IPS-20b (cell line): Measurements from ENCODE around the gene MARCOL.
"Not testable (repeated sequence)": the region's sequence is repeated elsewhere in the genome, so short reads cannot be mapped to it uniquely, and the experiment has no call there.

Source experiments
- H3K27ac ChIP-seq: one replicate; pipeline ENCODE4 v1.5.1; 2013; ENCODE audit warnings: low read length
- H3K27me3 ChIP-seq: 2 replicates; pipeline ENCODE4 v1.6.1; 2013; ENCODE audit warnings: mild to moderate bottlenecking, low read length, inconsistent platforms; ENCODE audit not compliant: insufficient read depth
- H3K36me3 ChIP-seq: 2 replicates; pipeline ENCODE4 v1.6.1; 2013; ENCODE audit warnings: low read depth, mild to moderate bottlenecking, inconsistent platforms, low read length, moderate library complexity; ENCODE audit not compliant: insufficient read depth
- H3K4me1 ChIP-seq: 2 replicates; pipeline ENCODE4 v1.6.1; 2013; ENCODE audit warnings: mild to moderate bottlenecking, control low read depth, inconsistent platforms, low read length, moderate library complexity; ENCODE audit not compliant: insufficient read depth
- H3K4me3 ChIP-seq: 2 replicates; pipeline ENCODE4 v1.5.1; 2013; ENCODE audit warnings: mild to moderate bottlenecking, low read length, inconsistent platforms
- H3K9ac ChIP-seq: 2 replicates; pipeline ENCODE4 v1.6.1; 2013; ENCODE audit warnings: low read depth, mild to moderate bottlenecking, inconsistent platforms, low read length, moderate library complexity
- H3K9me3 ChIP-seq: 2 replicates; pipeline ENCODE4 v1.6.1; 2013; ENCODE audit warnings: mild to moderate bottlenecking, low read depth, low read length, inconsistent platforms; ENCODE audit not compliant: insufficient read depth

MARCOL gene

DNA sequence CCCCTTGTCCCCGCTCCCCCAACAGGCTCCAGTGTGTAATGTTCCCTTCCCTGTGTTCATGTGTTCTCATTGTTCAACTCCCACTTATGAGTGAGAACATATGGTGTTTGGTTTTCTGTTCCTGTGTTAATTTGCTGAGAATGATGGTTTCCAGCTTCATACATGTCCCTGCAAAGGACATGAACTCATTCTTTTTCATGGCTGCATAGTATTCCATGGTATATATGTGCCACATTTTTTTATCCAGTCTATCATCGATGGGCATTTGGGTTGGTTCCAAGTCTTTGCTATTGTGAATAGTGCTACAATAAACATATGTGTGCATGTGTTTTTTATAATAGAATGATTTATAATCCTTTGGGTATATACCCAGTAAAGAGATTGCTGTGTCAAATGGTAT is 36.8 kb downstream of the MARCOL start:
- not testable (repeated sequence) for H3K27ac ChIP-seq, H3K4me1 ChIP-seq, H3K9ac ChIP-seq, H3K27me3 ChIP-seq, H3K4me3 ChIP-seq, H3K36me3 ChIP-seq, H3K9me3 ChIP-seq

GRCh38 chr5:148280893-148281292 is 42.6 kb downstream of the MARCOL start:
- H3K9ac ChIP-seq, H3K36me3 ChIP-seq, H3K27me3 ChIP-seq, H3K9me3 ChIP-seq, H3K4me1 ChIP-seq, H3K27ac ChIP-seq: not testable (repeated sequence)
- H3K4me3 ChIP-seq, result peak overlapping the region; percentile 30; the same call in 1 of the 2 replicates

DNA sequence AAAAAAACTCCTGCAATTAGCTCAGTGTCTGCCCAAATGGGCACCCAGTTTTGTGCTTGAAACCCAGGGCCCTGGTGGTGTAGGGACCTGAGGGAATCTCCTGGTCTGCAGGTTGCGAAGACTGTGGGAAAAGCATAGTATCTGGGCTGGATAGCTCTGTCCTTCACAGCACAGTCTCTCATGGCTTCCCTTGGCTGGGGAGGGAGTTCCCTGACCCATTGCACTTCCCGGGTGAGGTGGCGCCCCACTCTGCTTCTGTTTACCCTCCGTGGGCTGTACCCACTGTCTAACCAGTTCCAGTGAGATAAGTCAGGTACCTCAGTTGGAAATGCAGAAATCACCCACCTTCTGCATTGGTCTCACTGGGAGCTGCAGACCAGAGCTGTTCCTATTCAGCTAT is 43.0 kb downstream of the MARCOL start:
- H3K27ac ChIP-seq, H3K9me3 ChIP-seq, H3K9ac ChIP-seq, H3K4me1 ChIP-seq, H3K27me3 ChIP-seq, H3K36me3 ChIP-seq: not testable (repeated sequence)
- peak overlapping the region; percentile 30; the same call in 1 of the 2 replicates for H3K4me3 ChIP-seq

DNA sequence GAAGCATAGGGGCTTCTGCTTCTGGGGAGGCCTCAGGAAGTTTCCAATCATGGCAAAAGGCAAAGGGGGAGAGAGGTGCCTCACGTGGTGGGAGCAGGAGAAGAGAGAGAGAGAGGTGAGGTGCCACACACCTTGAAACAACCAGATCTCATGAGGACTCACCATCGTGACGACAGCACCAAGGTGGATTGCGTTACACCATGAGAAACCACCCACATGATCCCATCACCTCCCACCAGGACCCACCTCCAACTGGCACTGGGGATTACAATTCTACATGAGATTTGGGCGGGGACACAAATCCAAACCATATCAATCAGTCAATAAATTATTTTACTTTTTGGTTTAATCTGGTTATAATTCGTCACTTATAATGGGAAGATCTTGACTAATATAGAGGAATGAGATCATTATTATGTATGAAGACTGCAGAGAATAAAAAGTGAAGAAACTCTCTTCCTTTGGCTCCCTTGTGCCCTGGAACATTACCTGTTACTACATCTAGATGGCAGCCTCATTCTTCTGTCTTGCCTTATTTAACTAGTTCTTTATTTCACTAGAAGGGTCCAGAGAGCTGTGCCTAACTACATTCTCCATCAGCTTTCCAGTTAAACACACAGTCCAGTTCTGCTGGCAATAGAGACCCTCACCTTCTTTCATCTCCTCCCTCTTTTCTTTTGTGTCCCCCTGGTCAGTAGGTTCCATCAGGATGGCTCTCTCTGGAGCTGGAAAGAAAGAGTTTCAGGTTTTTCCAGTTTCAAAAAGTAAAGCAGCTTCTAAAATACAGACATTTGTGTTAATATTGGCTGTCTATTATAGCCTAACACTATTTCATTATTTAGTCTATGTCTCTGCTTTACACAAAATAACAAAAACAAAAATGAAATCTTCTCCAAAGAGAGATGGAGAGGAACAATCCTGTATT is 52.2 kb downstream of the MARCOL start:
- H3K36me3 ChIP-seq, result no peaks in the 10 kb centered on the region

More for the DNA sequence above, 52.2 kb downstream of the MARCOL start:
- Histone ChIP-seq H3K4me1 (no peaks in the 10 kb centered on the region), H3K27ac (no peak overlapping the region), H3K27me3 (no peaks in the 10 kb centered on the region), H3K9me3 (no peaks in the 10 kb centered on the region), H3K4me3 (no peak overlapping the region), H3K9ac (no peak overlapping the region)
